Spleen (tissue), 7 donors: ENCODE measurements around the gene LDLRAD1.
A peak's percentile ranks its signal among the peaks of the same experiment; 100 is the strongest.

Source experiments
- POLR2A ChIP-seq, 3 donors: fragments of 450-650 bp; IDR thresholded peaks; one replicate each; pipeline ENCODE4 v1.5.1; 2017; ENCODE audit warnings: antibody characterized with exemption in 3 of 3, mild to moderate bottlenecking in 1 of 3
- POLR2AphosphoS5 ChIP-seq, 3 donors: sonication (generic); formaldehyde crosslinking; IDR thresholded peaks; one replicate each; pipeline ENCODE4 v1.5.1; 2017; ENCODE audit warnings: antibody characterized with exemption in 3 of 3
- TF ChIP-seq, protein P1 (sequence below), 11 experiments: fragments of 200-600 bp in 7 of 11; fragments of 450-650 bp in 4 of 11; sonication (generic) in 4 of 11; IDR thresholded peaks in 8 of 11; conservative IDR thresholded peaks in 3 of 11; 1 replicate in 7 of 11; 2 replicates in 4 of 11; pipeline versions ENCODE4 v1.4.0 to v1.8.0; 2016 to 2021; ENCODE audit warnings: antibody characterized with exemption in 11 of 11, inconsistent platforms in 4 of 11, mild to moderate bottlenecking in 1 of 11
- donor health status: DM: no; HTN: no; CAD: no; lungs with moderate emphysema.
- donor health status: DM: no; HTN: no; CAD: no.
- donor health status: DM: no; HTN: no; CAD: no.

DNA sequence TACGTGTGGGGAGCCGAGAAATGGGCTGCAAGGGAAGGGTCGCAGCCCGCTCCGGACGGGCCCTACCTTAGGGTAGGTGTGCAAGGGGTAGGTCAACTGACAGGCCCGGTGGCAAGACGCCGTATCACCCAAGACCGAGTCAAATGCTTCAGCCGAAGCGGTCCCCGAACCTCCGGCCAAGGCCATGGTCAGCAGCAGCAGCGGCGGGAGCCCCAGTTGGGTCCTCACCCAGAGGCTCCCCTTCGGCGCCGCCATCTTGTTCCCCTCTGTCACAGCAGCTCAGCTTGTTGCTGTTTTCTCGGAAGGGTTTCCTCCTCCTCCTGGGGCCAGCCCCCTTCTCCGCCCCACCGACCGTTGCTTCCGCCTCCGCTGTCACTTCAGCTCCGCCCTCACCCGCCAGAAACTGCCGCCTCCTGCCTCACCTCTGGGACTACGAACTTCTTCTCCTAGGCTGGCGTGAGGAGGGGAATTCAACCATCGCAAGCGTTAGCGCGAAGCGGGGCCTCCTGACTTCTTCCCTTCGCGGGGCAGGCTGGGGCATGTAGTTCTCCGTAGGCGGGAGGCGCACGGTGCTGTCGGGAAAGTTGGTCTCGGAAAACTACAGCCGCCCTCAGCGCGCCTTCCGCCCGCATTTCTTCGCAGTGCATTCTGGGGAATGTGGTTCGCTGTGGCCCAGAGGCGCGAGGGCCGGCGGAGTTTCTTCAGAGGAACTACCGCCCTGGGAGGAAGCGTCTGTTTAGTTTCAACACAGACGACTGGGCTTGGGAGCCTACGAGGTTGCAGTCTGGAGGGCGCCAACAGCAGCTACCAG, 35.2 kb upstream of the LDLRAD1 start, which contains the start of the genes TCEANC2 and TMEM59:
- TF ChIP-seq, protein P1, sequence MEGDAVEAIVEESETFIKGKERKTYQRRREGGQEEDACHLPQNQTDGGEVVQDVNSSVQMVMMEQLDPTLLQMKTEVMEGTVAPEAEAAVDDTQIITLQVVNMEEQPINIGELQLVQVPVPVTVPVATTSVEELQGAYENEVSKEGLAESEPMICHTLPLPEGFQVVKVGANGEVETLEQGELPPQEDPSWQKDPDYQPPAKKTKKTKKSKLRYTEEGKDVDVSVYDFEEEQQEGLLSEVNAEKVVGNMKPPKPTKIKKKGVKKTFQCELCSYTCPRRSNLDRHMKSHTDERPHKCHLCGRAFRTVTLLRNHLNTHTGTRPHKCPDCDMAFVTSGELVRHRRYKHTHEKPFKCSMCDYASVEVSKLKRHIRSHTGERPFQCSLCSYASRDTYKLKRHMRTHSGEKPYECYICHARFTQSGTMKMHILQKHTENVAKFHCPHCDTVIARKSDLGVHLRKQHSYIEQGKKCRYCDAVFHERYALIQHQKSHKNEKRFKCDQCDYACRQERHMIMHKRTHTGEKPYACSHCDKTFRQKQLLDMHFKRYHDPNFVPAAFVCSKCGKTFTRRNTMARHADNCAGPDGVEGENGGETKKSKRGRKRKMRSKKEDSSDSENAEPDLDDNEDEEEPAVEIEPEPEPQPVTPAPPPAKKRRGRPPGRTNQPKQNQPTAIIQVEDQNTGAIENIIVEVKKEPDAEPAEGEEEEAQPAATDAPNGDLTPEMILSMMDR (IDR thresholded peaks at IDR 0.05 in 8 of 11, conservative IDR thresholded peaks at IDR 0.05 in 3 of 11): peak in 6 of 11 experiments; percentile 18 to 62 (median 33)
- peak in 2 of 3 donors; percentile 59 to 81 for TF ChIP-seq POLR2A (IDR thresholded peaks at IDR 0.05)
- TF ChIP-seq POLR2AphosphoS5 (IDR thresholded peaks at IDR 0.05): peak; percentile 93 to 95 (median 94)
